Stimulated activated CD8-positive, alpha-beta memory T cell treated with anti-CD3 and anti-CD28 coated beads, Interleukin-2, amount 100 ng/mL, for 1 hour (primary cell): ENCODE data around the gene KLHL11.

Experiments
- DNase-seq, 2 donors: peaks; one replicate each; pipeline ENCODE4 v3.0.0-alpha.2; 2020; ENCODE audit warnings: low read depth in 2 of 2

Gene KLHL11

GRCh38 chr17:41864836-41865595 is at the start of gene KLHL11:
KLHL11 (minus strand) TSS chr17:41865423; CDS start chr17:41865370, 53 bp downstream.
- peak; percentile 70 to 74 for DNase-seq

- no peak for DNase-seq
Observed at GRCh38 chr17:41915020-41915419, 49.8 kb upstream of the KLHL11 start.

- DNase-seq, result no peak
Observed at GRCh38 chr17:41914358-41914766, 49.1 kb upstream of the KLHL11 start.

GRCh38 chr17:41913798-41914197 is 48.6 kb upstream of the KLHL11 start:
- DNase-seq, result no peak

- DNase-seq, result no peak
Observed at GRCh38 chr17:41912925-41913324, 47.7 kb upstream of the KLHL11 start.

- no peak for DNase-seq
Observed at GRCh38 chr17:41910701-41911391, 45.6 kb upstream of the KLHL11 start.

GRCh38 chr17:41909088-41909487 is 43.9 kb upstream of the KLHL11 start:
- no peak for DNase-seq

GRCh38 chr17:41907633-41908539 is 42.7 kb upstream of the KLHL11 start:
- no peak for DNase-seq

GRCh38 chr17:41907185-41907556 is 41.9 kb upstream of the KLHL11 start:
- DNase-seq, result no peak

- DNase-seq, result no peak
Observed at GRCh38 chr17:41906465-41907184, 41.4 kb upstream of the KLHL11 start.

GRCh38 chr17:41905172-41905571 is 39.9 kb upstream of the KLHL11 start:
- DNase-seq, result no peak

GRCh38 chr17:41904242-41904841 is 39.1 kb upstream of the KLHL11 start:
- no peak for DNase-seq

- DNase-seq, result no peak
Observed at GRCh38 chr17:41901646-41902045, 36.4 kb upstream of the KLHL11 start.

- no peak for DNase-seq
Observed at GRCh38 chr17:41896726-41897125, 31.5 kb upstream of the KLHL11 start.

- no peak for DNase-seq
Observed at GRCh38 chr17:41895617-41896016, 30.4 kb upstream of the KLHL11 start.

- DNase-seq, result no peak
Observed at GRCh38 chr17:41894791-41895331, 29.6 kb upstream of the KLHL11 start.

- DNase-seq, result no peak
Observed at GRCh38 chr17:41893384-41893783, 28.2 kb upstream of the KLHL11 start.

- DNase-seq, result no peak
Observed at GRCh38 chr17:41892021-41892376, 26.8 kb upstream of the KLHL11 start.

GRCh38 chr17:41891135-41892020 is 26.2 kb upstream of the KLHL11 start:
- no peak for DNase-seq
